Tibial nerve (tissue), 4 donors: Measurements from ENCODE around the gene ING4. TPM values are rescaled to one million over a fixed set of nuclear protein-coding genes. Genes with fewer than 3 reads are reported as not detected.

ENCODE experiments used
- DNase-seq, 2 donors: peaks; one replicate each; pipeline ENCODE4 v3.0.0-alpha.2; 2019; ENCODE audit warnings: low spot score in 2 of 2
- H3K27ac ChIP-seq, 4 donors: fragments of 200-600 bp; sonication (generic) in 3 of 4; one replicate each; pipeline ENCODE4 v1.5.1; 2017 to 2019; ENCODE audit warnings: mild to moderate bottlenecking in 1 of 4
- H3K27me3 ChIP-seq, 2 donors: fragments of 200-600 bp; sonication (generic) in 1 of 2; one replicate each; pipeline versions ENCODE4 v1.5.1 to v1.6.0; 2017 to 2019
- H3K36me3 ChIP-seq, 3 donors: fragments of 200-600 bp; sonication (generic); one replicate each; pipeline ENCODE4 v1.5.1; 2018 to 2019
- H3K4me1 ChIP-seq, 4 donors: fragments of 200-600 bp; sonication (generic) in 3 of 4; one replicate each; pipeline ENCODE4 v1.5.1; 2017 to 2019
- H3K4me3 ChIP-seq, 4 donors: fragments of 200-600 bp; sonication (generic) in 3 of 4; one replicate each; pipeline ENCODE4 v1.5.1; 2017 to 2019; ENCODE audit warnings: mild to moderate bottlenecking in 1 of 4, moderate library complexity in 1 of 4
- H3K9me3 ChIP-seq, 4 donors: fragments of 200-600 bp; sonication (generic) in 3 of 4; one replicate each; pipeline ENCODE4 v1.5.1; 2017 to 2019
- EP300 ChIP-seq, 2 donors: sonication (generic); formaldehyde crosslinking; IDR thresholded peaks; one replicate each; pipeline ENCODE4 v1.6.1; 2017; ENCODE audit warnings: antibody characterized with exemption in 2 of 2, mild to moderate bottlenecking in 1 of 2
- POLR2A ChIP-seq, 2 donors: fragments of 450-650 bp; IDR thresholded peaks; one replicate each; pipeline ENCODE4 v1.6.1; 2017; ENCODE audit warnings: antibody characterized with exemption in 2 of 2, mild to moderate bottlenecking in 2 of 2, moderate library complexity in 2 of 2
- WGBS, 2 donors: methylation state at CpG; one replicate each; pipeline ENCODE4 v1.1.5; 2018; 5-methylcytosine and 5-hydroxymethylcytosine counted together
- total RNA-seq, 4 donors: library from RNA; depleted of rRNA; stranded (reverse); fragments of >200 nt; gene quantifications; one replicate each; pipeline ENCODE4 v1.1.0, GENCODE V29; 2016
- TF ChIP-seq, protein P1 (sequence below), 5 experiments: fragments of 200-600 bp in 3 of 5; fragments of 450-650 bp in 2 of 5; sonication (generic) in 3 of 5; IDR thresholded peaks; one replicate each; pipeline ENCODE4 v1.5.1; 2016 to 2019; ENCODE audit warnings: antibody characterized with exemption in 5 of 5, mild to moderate bottlenecking in 3 of 5, moderate library complexity in 2 of 5

Gene ING4
- total RNA-seq, 4 donors from 2014 or later = 32.6 to 52.5 (median 45.3) TPM

DNA sequence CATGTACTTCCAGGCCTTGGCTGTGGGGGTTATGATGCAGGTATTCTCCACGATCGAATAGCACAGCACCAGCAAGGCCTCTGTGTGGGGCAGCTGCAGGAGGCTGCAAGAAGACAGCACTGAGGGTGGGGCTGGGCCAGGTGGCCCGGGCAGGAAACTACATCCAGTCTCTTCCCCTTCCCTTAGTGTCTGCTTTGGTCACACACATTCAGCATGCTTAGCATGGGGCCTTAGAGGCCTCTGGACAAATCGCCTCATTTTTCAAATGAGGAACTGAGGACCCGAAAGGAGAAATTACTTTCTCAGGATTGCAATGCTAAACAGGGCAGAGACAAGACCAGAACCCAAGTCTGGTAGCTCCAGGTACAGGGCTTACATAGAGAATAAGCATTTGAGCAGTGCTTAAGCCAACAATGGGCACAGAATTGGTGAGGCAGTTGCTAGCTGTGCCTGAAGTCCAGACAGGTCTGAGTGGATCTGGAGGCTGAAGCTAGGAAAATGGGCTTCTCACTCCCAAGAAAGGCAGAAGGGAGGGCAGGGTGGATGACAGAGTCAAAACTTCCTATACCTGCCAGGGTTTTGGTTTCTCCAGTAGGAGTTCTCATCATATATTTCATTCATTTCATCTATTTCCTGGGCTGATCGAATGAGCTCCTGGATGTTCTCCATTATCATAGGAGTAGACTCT lies 19.2 kb downstream of the ING4 start:
- no peak for DNase-seq
- TF ChIP-seq, protein P1, sequence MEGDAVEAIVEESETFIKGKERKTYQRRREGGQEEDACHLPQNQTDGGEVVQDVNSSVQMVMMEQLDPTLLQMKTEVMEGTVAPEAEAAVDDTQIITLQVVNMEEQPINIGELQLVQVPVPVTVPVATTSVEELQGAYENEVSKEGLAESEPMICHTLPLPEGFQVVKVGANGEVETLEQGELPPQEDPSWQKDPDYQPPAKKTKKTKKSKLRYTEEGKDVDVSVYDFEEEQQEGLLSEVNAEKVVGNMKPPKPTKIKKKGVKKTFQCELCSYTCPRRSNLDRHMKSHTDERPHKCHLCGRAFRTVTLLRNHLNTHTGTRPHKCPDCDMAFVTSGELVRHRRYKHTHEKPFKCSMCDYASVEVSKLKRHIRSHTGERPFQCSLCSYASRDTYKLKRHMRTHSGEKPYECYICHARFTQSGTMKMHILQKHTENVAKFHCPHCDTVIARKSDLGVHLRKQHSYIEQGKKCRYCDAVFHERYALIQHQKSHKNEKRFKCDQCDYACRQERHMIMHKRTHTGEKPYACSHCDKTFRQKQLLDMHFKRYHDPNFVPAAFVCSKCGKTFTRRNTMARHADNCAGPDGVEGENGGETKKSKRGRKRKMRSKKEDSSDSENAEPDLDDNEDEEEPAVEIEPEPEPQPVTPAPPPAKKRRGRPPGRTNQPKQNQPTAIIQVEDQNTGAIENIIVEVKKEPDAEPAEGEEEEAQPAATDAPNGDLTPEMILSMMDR (IDR thresholded peaks at IDR 0.05) = no peak
- TF ChIP-seq POLR2A (IDR thresholded peaks at IDR 0.05) = no peak
- peak overlapping the region in 1 of 4 donors; percentile 43 for H3K27ac ChIP-seq

DNA sequence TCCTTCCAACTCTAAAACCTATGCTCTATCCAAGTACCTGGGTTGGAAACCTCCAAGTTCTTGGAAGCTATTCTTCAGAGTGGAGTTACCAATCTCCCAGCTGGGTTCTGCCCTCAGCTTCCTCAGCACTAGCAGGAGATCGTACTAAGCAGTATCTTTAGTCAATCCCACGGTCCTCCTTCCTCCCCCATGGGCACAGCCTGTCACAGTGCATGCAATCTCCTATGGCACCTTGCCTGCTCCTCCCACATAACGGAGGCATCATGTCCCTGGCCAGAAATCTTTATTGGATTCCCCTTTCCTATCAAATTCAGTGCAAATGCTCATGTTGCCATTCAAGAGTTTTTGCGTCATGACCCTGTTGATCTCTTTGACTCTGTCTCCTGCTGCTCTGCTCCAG lies 21.8 kb downstream of the ING4 start:
- TF ChIP-seq, protein P1 (IDR thresholded peaks at IDR 0.05) = no peak
- TF ChIP-seq POLR2A (IDR thresholded peaks at IDR 0.05) (no peak), EP300 (IDR thresholded peaks at IDR 0.05) (no peak)
- H3K4me1 ChIP-seq = peaks cover 0 to 7% (median 0%) of the 10 kb centered on the region in 4 donors
- WGBS, 2 donors = 58 to 59% methylated on average over 4 of the region's 4 CpGs

More for the DNA sequence above, 19.2 kb downstream of the ING4 start:
- Histone ChIP-seq H3K9me3 (no peaks in the 10 kb centered on the region), H3K36me3 (peaks cover 0 to 12% (median 0%) of the 10 kb centered on the region in 3 donors), H3K27me3 (no peaks in the 10 kb centered on the region), H3K4me1 (peaks cover 0 to 19% (median 4%) of the 10 kb centered on the region in 4 donors), H3K4me3 (no peak overlapping the region)
- 73 to 80% methylated on average over 6 of the region's 6 CpGs for WGBS, 2 donors

DNA sequence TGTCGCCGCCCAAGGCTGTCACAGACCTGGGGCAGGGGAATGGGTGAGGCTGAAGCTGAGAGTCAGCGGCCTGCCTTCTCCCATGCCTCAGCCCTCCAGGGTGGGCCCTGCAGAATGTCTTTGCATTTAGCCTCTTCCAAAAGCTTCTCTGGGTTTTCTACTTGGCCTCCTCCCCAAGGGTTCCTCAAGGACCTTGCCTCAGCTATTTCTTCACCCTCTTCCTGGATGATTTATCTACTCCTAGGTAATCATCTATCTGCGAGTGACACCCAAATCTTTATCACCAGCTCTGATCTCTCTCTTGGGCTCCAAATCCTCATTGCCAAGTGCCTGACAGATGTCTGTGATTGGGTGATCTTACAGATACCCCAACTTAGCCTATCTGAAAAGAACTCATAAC lies 22.4 kb downstream of the ING4 start:
- 94 to 95% methylated on average over 2 to 3 of the region's 4 CpGs for WGBS, 2 donors
- Histone ChIP-seq H3K27me3 (no peaks in the 10 kb centered on the region), H3K9me3 (no peaks in the 10 kb centered on the region), H3K4me1 (peaks cover 0 to 7% (median 0%) of the 10 kb centered on the region in 4 donors), H3K4me3 (no peak overlapping the region), H3K36me3 (no peaks in the 10 kb centered on the region), H3K27ac (no peak overlapping the region)
- TF ChIP-seq POLR2A (IDR thresholded peaks at IDR 0.05) = no peak
- TF ChIP-seq, protein P1 (IDR thresholded peaks at IDR 0.05) = no peak
- no peak for TF ChIP-seq EP300 (IDR thresholded peaks at IDR 0.05)
- no peak for DNase-seq

More for the DNA sequence above, 21.8 kb downstream of the ING4 start:
- Histone ChIP-seq H3K27ac (no peak overlapping the region), H3K9me3 (no peaks in the 10 kb centered on the region), H3K4me3 (no peak overlapping the region), H3K36me3 (no peaks in the 10 kb centered on the region), H3K27me3 (no peaks in the 10 kb centered on the region)
- no peak for DNase-seq

DNA sequence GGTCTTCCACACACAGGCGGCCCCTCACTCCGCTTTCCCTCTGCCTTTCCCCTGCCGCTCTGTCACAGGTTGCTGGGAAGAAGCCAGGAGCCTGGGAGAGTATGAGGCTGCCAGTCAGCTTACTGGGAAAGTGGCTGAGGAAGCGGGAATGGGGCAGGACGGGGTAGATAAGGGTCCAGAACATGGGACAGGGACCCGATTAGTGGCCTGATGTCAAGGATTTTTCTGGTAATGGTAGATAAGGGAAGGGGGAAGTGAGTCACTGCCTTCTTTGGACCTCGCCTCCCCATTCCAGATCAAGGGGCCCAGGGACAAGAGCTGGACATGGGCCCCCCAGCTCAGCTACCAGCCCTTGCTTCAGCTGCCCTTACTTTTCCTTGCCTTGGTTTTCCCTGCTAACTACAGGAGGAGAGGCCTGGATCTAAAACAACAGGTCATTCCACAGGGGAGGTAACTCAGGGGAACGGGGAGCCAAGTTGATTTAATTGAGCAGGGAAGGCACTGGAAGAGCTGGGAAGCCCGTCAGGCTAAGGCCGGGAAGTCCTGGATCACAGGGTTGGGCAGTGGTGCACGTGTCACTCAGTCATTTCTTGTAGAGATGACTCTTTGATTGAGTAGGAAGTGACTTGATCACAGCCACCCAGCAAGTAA lies 23.6 kb downstream of the ING4 start:
- H3K4me3 ChIP-seq = no peak overlapping the region
- no peak for DNase-seq
- H3K36me3 ChIP-seq = no peaks in the 10 kb centered on the region
- WGBS, 2 donors = 67 to 77% methylated on average over 11 of the region's 11 CpGs
- peak overlapping the region in 2 of 4 donors; percentile 26 to 55 for H3K27ac ChIP-seq
- H3K27me3 ChIP-seq = no peaks in the 10 kb centered on the region
- H3K4me1 ChIP-seq = no peaks in the 10 kb centered on the region
- TF ChIP-seq EP300 (IDR thresholded peaks at IDR 0.05) = no peak
- TF ChIP-seq POLR2A (IDR thresholded peaks at IDR 0.05) = no peak
- TF ChIP-seq, protein P1 (IDR thresholded peaks at IDR 0.05) = no peak
- H3K9me3 ChIP-seq = no peaks in the 10 kb centered on the region

DNA sequence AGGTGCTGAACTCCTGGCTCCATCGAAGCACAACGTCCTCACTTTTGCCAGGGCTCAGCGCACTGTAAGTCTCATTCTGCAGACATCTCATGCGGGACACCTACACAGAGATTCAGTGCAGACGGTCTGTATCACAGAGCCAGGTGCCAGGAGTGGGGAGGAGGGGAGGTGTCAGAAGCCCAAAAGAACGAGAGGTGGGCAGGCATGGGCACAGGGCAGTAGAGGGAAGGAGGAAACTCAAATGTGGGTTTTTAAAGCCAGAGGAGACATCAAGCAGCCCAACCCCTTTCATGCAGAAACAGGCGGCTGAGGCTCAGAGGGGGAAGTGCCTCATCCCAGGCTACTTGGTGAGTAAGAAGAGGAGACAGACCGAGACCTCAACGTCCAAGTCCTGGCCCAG lies 24.6 kb downstream of the ING4 start:
- H3K4me1 ChIP-seq = peaks cover 0 to 3% (median 0%) of the 10 kb centered on the region in 4 donors
- DNase-seq = no peak
- H3K27ac ChIP-seq = peak overlapping the region in 3 of 4 donors; percentile 26 to 56 (median 55)
- 68 to 69% methylated on average over 9 of the region's 9 CpGs for WGBS, 2 donors
- TF ChIP-seq, protein P1 (IDR thresholded peaks at IDR 0.05) = no peak
- TF ChIP-seq POLR2A (IDR thresholded peaks at IDR 0.05) (no peak), EP300 (IDR thresholded peaks at IDR 0.05) (no peak)
- no peaks in the 10 kb centered on the region for H3K27me3 ChIP-seq
- H3K4me3 ChIP-seq = no peak overlapping the region
- no peaks in the 10 kb centered on the region for H3K36me3 ChIP-seq
- no peaks in the 10 kb centered on the region for H3K9me3 ChIP-seq
